Keratinocyte (primary cell): ENCODE results near the gene KRT82. TPM values are rescaled to one million over a fixed set of nuclear protein-coding genes. Genes with fewer than 3 reads are reported as not detected.

Experiments
- DNase-seq: peaks from one replicate; pipeline ENCODE4 v3.0.0-alpha.2; 2011; ENCODE audit warnings: low read depth, missing footprints, low spot score
- FAIRE-seq: peaks from 2 replicates; lab custom pipeline; 2011; peaks lifted over from hg19 to GRCh38; lab: Jason Lieb, UNC
- H2AFZ ChIP-seq: 2 replicates; pipeline ENCODE4 v1.6.0; 2012; ENCODE audit warnings: low read length, control low read depth, inconsistent platforms; ENCODE audit not compliant: control insufficient read depth
- H3K27ac ChIP-seq: 2 replicates; pipeline ENCODE4 v1.5.1; 2011; ENCODE audit warnings: low read length; ENCODE audit not compliant: control insufficient read depth, insufficient read depth
- H3K27me3 ChIP-seq: 3 replicates; pipeline ENCODE4 v1.6.0; 2011; ENCODE audit warnings: low read length; ENCODE audit not compliant: control insufficient read depth, insufficient read depth; ENCODE audit errors: extremely low read depth
- H3K36me3 ChIP-seq, 2 experiments: 2 replicates in 1 of 2; 3 replicates in 1 of 2; pipeline ENCODE4 v1.5.1; 2011; ENCODE audit warnings: low read length in 2 of 2, mild to moderate bottlenecking in 1 of 2; ENCODE audit not compliant: control insufficient read depth in 2 of 2, insufficient read depth in 2 of 2; ENCODE audit errors: extremely low read depth in 1 of 2
- H3K4me1 ChIP-seq: 3 replicates; pipeline ENCODE4 v1.5.1; 2011; ENCODE audit warnings: low read length; ENCODE audit not compliant: control insufficient read depth, insufficient read depth; ENCODE audit errors: extremely low read depth
- H3K4me2 ChIP-seq: 3 replicates; pipeline ENCODE4 v1.6.0; 2011; ENCODE audit warnings: low read depth, low read length; ENCODE audit not compliant: control insufficient read depth, insufficient read depth; ENCODE audit errors: extremely low read depth
- H3K4me3 ChIP-seq, 3 experiments: fragments of 200-600 bp in 1 of 3; sonication (generic) in 1 of 3; 2 replicates in 2 of 3; 3 replicates in 1 of 3; pipeline ENCODE4 v1.5.1; 2011 to 2016; ENCODE audit warnings: low read length in 3 of 3, mild to moderate bottlenecking in 3 of 3, control low read depth in 2 of 3, inconsistent platforms in 1 of 3, low read depth in 1 of 3, mixed read lengths in 1 of 3, mixed run types in 1 of 3, moderate library complexity in 1 of 3; ENCODE audit not compliant: control insufficient read depth in 2 of 3, insufficient read depth in 2 of 3; ENCODE audit errors: extremely low read depth in 1 of 3
- H3K79me2 ChIP-seq: 2 replicates; pipeline ENCODE4 v1.6.0; 2012; ENCODE audit warnings: low read length; ENCODE audit not compliant: control insufficient read depth, insufficient read depth
- H3K9ac ChIP-seq: 3 replicates; pipeline ENCODE4 v1.6.0; 2011; ENCODE audit warnings: low read length; ENCODE audit not compliant: control insufficient read depth, insufficient read depth; ENCODE audit errors: extremely low read depth
- H3K9me1 ChIP-seq: 3 replicates; pipeline ENCODE4 v1.6.0; 2011; ENCODE audit warnings: low read length; ENCODE audit not compliant: control insufficient read depth, insufficient read depth; ENCODE audit errors: extremely low read depth
- H3K9me3 ChIP-seq: 2 replicates; pipeline ENCODE4 v1.5.1; 2012; ENCODE audit warnings: low read depth, low read length; ENCODE audit not compliant: control insufficient read depth
- H4K20me1 ChIP-seq: 3 replicates; pipeline ENCODE4 v1.6.0; 2011; ENCODE audit warnings: low read length; ENCODE audit not compliant: control insufficient read depth, insufficient read depth; ENCODE audit errors: extremely low read depth
- EZH2 ChIP-seq: IDR thresholded peaks from one replicate; pipeline ENCODE4 v1.6.1; 2012; ENCODE audit warnings: inconsistent platforms, mild to moderate bottlenecking, low read length, moderate library complexity
- dilution Hi-C: fragments of 300-500 bp; cut with MboI; formaldehyde crosslinking; loops from one replicate; pipeline ENCODE4 v1.7.0; 2020; ENCODE audit warnings: low sequenced_read_pairs; ENCODE audit not compliant: extremely low pct_ligation_motif_present
- polyA plus RNA-seq, 5 experiments: library from polyadenylated mRNA; depleted of rRNA in 3 of 5; stranded (reverse) in 3 of 5; stranded (forward) in 1 of 5; unstranded in 1 of 5; fragments of >200 nt; gene quantifications; 1 replicate in 1 of 5; 2 replicates in 3 of 5; 3 replicates in 1 of 5; pipeline versions ENCODE4 v1.2.1 to v1.2.3, GENCODE V29; 2011 to 2012; ENCODE audit warnings: missing spikeins in 2 of 5, low read depth in 1 of 5, low replicate concordance in 1 of 5
- TF ChIP-seq, protein P1 (sequence below), 3 experiments: IDR thresholded peaks in 1 of 3; conservative IDR thresholded peaks in 1 of 3; optimal IDR thresholded peaks in 1 of 3; 2 replicates in 2 of 3; 3 replicates in 1 of 3; pipeline versions ENCODE3 to v1.5.1; 2011; ENCODE audit warnings: low read length in 3 of 3, mild to moderate bottlenecking in 3 of 3, moderate library complexity in 2 of 3, control low read depth in 1 of 3, inconsistent platforms in 1 of 3; ENCODE audit not compliant: insufficient read depth in 2 of 3; ENCODE audit errors: extremely low read depth in 1 of 3

KRT82 gene
- polyA plus RNA-seq, 1 donor (not counting 4 experiments of a cell fraction or from before 2014, with no cell fraction given): not detected

DNA sequence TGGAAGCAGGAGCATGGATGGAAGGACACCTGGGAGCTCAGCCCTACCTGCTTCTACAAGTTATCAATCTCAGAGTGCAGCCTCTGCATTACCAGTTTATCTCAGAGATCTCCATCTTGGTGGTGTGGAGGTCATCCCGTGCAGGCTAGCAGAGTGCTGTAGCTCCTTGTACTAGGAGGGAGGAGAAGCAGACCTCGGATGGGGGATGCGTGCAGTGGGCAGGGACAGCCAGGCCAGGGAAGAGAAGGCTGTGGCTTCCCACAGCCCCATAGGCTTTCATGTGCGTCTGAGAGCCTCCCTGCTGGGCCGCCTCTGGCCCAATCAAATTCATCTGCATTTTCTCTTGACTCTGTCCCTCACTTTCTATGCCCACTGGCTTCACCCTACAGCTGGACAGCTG is 8.8 kb upstream of the KRT82 start:
- H3K4me3 ChIP-seq: no peak overlapping the region
- H3K36me3 ChIP-seq: no peaks in the 10 kb centered on the region
- DNase-seq (no peak), FAIRE-seq (peak; percentile 49)
- no peak overlapping the region for H3K9ac ChIP-seq
- dilution Hi-C loops: no loop called here
- H3K27ac ChIP-seq: no peak overlapping the region
- no peaks in the 10 kb centered on the region for H3K9me1 ChIP-seq
- TF ChIP-seq EZH2: no peak
- no peaks in the 10 kb centered on the region for H3K27me3 ChIP-seq
- peaks cover 29% of the 10 kb centered on the region for H3K4me1 ChIP-seq
- no peaks in the 10 kb centered on the region for H4K20me1 ChIP-seq
- H3K9me3 ChIP-seq: no peaks in the 10 kb centered on the region
- no peaks in the 10 kb centered on the region for H3K79me2 ChIP-seq
- H3K4me2 ChIP-seq: no peak overlapping the region
- H2AFZ ChIP-seq: no peak overlapping the region

DNA sequence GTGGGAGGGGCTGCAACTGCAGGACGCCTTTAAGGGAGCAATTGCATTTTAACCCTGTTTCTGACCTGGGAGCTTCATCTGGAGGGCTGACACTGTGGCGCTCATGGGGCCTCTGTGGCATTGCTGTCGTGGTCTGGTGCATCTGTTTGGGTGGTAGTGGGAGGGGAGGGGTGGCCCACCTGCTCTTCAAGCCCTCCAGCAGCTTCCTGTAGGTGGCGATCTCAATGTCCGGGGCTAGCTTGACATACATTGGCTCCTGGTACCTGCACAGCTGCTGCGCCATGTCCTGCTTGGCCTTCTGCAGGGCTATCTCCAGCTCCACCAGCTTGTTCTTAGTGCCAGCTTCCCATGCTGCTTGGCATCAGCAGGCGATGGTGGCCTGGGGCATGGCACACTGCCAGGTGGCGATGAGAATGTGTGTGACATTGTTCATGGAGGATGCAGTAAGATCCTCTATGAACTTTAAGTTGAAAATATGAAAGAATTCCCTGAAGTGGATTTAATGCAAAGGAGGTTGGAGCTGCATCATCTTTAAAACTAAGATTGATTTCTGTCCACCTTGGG is 7.7 kb upstream of the KRT82 start:
- Histone ChIP-seq H3K4me3 (no peak overlapping the region), H4K20me1 (no peaks in the 10 kb centered on the region), H3K9me1 (no peaks in the 10 kb centered on the region), H3K79me2 (no peaks in the 10 kb centered on the region), H3K4me2 (no peak overlapping the region), H3K27me3 (no peaks in the 10 kb centered on the region), H3K9ac (no peak overlapping the region), H3K4me1 (peaks cover 19% of the 10 kb centered on the region), H3K27ac (no peak overlapping the region), H2AFZ (no peak overlapping the region), H3K36me3 (no peaks in the 10 kb centered on the region), H3K9me3 (no peaks in the 10 kb centered on the region)
- FAIRE-seq (no peak), DNase-seq (no peak)
- TF ChIP-seq, protein P1, sequence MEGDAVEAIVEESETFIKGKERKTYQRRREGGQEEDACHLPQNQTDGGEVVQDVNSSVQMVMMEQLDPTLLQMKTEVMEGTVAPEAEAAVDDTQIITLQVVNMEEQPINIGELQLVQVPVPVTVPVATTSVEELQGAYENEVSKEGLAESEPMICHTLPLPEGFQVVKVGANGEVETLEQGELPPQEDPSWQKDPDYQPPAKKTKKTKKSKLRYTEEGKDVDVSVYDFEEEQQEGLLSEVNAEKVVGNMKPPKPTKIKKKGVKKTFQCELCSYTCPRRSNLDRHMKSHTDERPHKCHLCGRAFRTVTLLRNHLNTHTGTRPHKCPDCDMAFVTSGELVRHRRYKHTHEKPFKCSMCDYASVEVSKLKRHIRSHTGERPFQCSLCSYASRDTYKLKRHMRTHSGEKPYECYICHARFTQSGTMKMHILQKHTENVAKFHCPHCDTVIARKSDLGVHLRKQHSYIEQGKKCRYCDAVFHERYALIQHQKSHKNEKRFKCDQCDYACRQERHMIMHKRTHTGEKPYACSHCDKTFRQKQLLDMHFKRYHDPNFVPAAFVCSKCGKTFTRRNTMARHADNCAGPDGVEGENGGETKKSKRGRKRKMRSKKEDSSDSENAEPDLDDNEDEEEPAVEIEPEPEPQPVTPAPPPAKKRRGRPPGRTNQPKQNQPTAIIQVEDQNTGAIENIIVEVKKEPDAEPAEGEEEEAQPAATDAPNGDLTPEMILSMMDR (optimal IDR thresholded peaks at IDR 0.05 in 1 of 3, IDR thresholded peaks at IDR 0.05 in 1 of 3, conservative IDR thresholded peaks at IDR 0.05 in 1 of 3; ENCODE audit: extremely low read depth in 1 of 3, insufficient read depth in 2 of 3, low read length in 3 of 3): peak in 1 of 3 experiments; percentile 8
- no peak for TF ChIP-seq EZH2
- dilution Hi-C loops: no loop called here

DNA sequence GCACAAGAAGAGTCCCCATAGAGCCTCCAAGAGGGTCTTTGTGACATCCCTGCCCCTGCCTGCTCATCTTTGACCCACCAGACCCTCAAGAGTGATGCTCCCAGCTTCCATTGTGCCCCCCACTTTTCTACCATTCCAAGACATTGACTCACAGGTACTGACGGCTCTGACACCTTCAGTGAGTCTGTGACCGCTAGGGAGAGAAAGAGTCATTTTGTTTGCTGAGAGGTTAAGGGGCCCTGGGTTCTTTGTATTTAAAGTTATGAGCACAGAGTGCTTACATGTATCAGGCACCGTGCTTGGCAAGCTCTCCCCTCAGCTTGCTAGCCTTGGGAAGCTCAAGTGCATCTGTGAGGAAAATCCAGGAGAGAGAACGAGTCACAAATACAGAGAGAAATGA is 7.1 kb upstream of the KRT82 start:
- Histone ChIP-seq H3K4me2 (no peak overlapping the region), H3K79me2 (no peaks in the 10 kb centered on the region), H3K4me1 (peaks cover 15% of the 10 kb centered on the region), H2AFZ (no peak overlapping the region), H3K9me3 (no peaks in the 10 kb centered on the region), H4K20me1 (no peaks in the 10 kb centered on the region), H3K9me1 (no peaks in the 10 kb centered on the region), H3K27me3 (peaks cover 3% of the 10 kb centered on the region), H3K36me3 (no peaks in the 10 kb centered on the region), H3K9ac (no peak overlapping the region), H3K27ac (no peak overlapping the region), H3K4me3 (no peak overlapping the region)
- dilution Hi-C loops: no loop called here
- FAIRE-seq (no peak), DNase-seq (no peak)
- no peak for TF ChIP-seq EZH2
- TF ChIP-seq, protein P1 (optimal IDR thresholded peaks at IDR 0.05 in 1 of 3, IDR thresholded peaks at IDR 0.05 in 1 of 3, conservative IDR thresholded peaks at IDR 0.05 in 1 of 3; ENCODE audit: extremely low read depth in 1 of 3, insufficient read depth in 2 of 3, low read length in 3 of 3): no peak
